ENCODE data around the gene FIGNL2. TPM values are rescaled to one million over a fixed set of nuclear protein-coding genes. Genes with fewer than 3 reads are reported as not detected.
"Not testable (repeated sequence)": the region's sequence is repeated elsewhere in the genome, so short reads cannot be mapped to it uniquely, and the experiment has no call there.

Gene FIGNL2
- total RNA-seq, 2 experiments from 2014 or later: 0.25 to 0.36 TPM

DNA sequence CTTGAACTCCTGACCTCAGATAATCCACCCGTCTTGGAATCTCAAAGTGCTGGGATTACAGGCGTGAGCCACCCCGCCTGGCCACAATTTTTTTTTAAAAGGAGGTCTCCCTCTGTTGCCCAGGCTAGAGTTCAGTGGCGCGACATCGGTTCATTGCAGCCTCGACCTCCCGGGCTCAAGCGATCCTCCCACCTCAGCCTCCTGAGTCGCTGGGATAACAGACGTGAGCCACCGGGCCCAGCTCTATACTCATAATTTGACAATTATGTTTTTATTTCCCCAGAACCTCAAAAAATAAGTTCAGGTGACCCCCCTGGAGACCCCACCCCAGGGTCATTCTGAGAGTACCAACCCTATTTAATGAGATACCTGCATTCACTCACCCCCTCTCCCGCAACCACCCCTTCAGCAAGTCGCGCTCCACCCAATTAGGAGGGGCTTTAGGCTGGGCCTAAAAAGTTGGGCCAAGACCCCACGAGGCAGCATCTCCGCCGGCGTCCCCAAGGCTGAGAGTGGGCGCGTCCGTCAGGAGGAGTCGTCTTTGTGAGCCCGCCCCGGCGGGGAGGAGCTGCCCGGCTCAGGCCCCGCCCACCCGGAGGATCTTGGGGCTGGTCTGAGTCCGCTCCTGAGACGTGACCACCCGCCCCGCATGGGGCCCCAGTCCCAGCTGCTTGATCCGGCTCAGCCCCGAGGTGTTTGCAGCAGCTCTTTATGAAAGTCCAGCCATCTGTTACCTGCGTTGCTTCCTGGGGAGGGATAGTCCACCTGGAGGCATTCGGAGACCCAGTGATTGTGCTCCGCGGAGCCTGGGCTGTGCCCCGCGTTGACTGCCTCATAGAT is 39.2 kb upstream of the FIGNL2 start, which contains the start of gene ANKRD33:
Gene ANKRD33, plus strand, starts transcription at position 628 of the 840 bp plus-strand sequence. Its CDS starts 84 bp downstream, at position 712.
- no peaks in the 10 kb centered on the region for H3K36me3 Mint-ChIP-seq (ENCODE audit: low read depth)
- H3K4me1 Mint-ChIP-seq (ENCODE audit: low read depth): peaks cover 10% of the 10 kb centered on the region
- CTCF ChIA-PET: interaction anchor here (0.6 to 1.9 kb wide), 5 partner anchors 46 to 466 kb away, joined by 3 to 7 read pairs (median 4); no protein-coding TSS in a partner anchor
- H3K27me3 Mint-ChIP-seq (ENCODE audit: low read depth): no peaks in the 10 kb centered on the region
- peaks cover 3% of the 10 kb centered on the region for H3K9me3 Mint-ChIP-seq
- DNase-seq: no peak
- H3K27ac Mint-ChIP-seq: no peak within 1 kb of the TSS
- intact Hi-C loops (cut with micrococcal nuclease): loop anchor here (2.0 kb wide), 1 partner anchor 137 kb away; no protein-coding TSS in a partner anchor
- H3K4me3 Mint-ChIP-seq: no peak within 1 kb of the TSS

DNA sequence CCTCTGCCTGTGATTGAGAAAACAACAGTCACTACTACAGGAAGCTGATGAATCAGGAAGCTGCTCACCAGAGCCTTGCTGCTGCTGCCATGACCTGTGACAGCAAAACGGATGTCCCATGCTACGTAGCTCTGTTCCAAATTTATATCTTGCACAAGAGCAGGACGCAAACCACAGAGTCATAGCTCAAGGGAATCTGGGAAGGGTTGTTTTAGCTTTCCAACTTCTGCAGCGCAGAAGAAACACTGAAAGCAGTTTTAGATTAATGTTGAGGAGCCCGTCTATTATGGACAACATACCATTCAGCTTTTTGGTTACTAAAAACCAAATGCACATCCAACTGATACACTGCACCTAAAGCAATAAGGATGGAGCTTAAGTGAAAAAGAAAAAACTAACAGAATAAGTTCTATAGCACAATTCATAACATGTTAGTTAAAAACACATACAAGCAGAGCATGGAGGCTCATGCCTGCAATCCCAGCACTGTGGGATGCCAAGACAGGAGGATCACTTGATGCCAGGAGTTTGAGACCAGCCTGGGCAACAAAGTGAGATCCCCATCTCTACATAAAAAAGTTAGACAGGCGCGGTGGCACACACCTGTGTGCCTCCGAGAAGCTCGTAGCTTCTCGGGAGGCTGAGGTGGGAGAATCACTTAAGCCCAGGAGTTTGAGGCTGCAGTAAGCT is 37.6 kb upstream of the FIGNL2 start:
- Mint-ChIP-seq H3K27me3 (ENCODE audit: low read depth) (no peaks in the 10 kb centered on the region), H3K4me1 (ENCODE audit: low read depth) (peaks cover 10% of the 10 kb centered on the region), H3K9me3 (peaks cover 3% of the 10 kb centered on the region), H3K4me3 (peak overlapping the region; percentile 2), H3K27ac (peak overlapping the region; percentile 81), H3K36me3 (ENCODE audit: low read depth) (no peaks in the 10 kb centered on the region)
- intact Hi-C loops (cut with micrococcal nuclease): loop anchor here (1.0 to 2.0 kb wide), 2 partner anchors 85 to 139 kb away; no protein-coding TSS in a partner anchor
- DNase-seq: peak; percentile 78
- CTCF ChIA-PET: interaction anchor here (0.7 to 1.9 kb wide), 11 partner anchors 8 to 234 kb away, joined by 3 to 8 read pairs (median 3); no protein-coding TSS in a partner anchor

GRCh38 chr12:51885294-51886020 is 36.9 kb upstream of the FIGNL2 start:
- H3K4me1 Mint-ChIP-seq (ENCODE audit: low read depth); H3K9me3 Mint-ChIP-seq; DNase-seq; H3K36me3 Mint-ChIP-seq (ENCODE audit: low read depth); H3K27me3 Mint-ChIP-seq (ENCODE audit: low read depth): not testable (repeated sequence)
- peak overlapping the region; percentile 2 for H3K4me3 Mint-ChIP-seq
- intact Hi-C loops (cut with micrococcal nuclease): loop anchor here (1.0 to 2.0 kb wide), 2 partner anchors 86 to 139 kb away; no protein-coding TSS in a partner anchor
- CTCF ChIA-PET: interaction anchor here (0.7 to 1.9 kb wide), 10 partner anchors 8 to 235 kb away, joined by 3 to 8 read pairs (median 4); no protein-coding TSS in a partner anchor
- H3K27ac Mint-ChIP-seq: peak overlapping the region; percentile 81

GRCh38 chr12:51884676-51885229 is 36.2 kb upstream of the FIGNL2 start:
- H3K4me1 Mint-ChIP-seq (ENCODE audit: low read depth): peaks cover 10% of the 10 kb centered on the region
- CTCF ChIA-PET: interaction anchor here (0.7 to 1.2 kb wide), 2 partner anchors 9 to 109 kb away, joined by 3 to 4 read pairs; no protein-coding TSS in a partner anchor
- intact Hi-C loops (cut with micrococcal nuclease): no loop called here
- DNase-seq: no peak
- H3K27me3 Mint-ChIP-seq (ENCODE audit: low read depth): no peaks in the 10 kb centered on the region
- H3K36me3 Mint-ChIP-seq (ENCODE audit: low read depth): no peaks in the 10 kb centered on the region
- peaks cover 3% of the 10 kb centered on the region for H3K9me3 Mint-ChIP-seq
- peak overlapping the region; percentile 11 for H3K27ac Mint-ChIP-seq
- H3K4me3 Mint-ChIP-seq: no peak overlapping the region

- no peak for DNase-seq
- Mint-ChIP-seq H3K36me3 (ENCODE audit: low read depth) (no peaks in the 10 kb centered on the region), H3K27me3 (ENCODE audit: low read depth) (no peaks in the 10 kb centered on the region), H3K4me1 (ENCODE audit: low read depth) (peaks cover 10% of the 10 kb centered on the region), H3K4me3 (no peak overlapping the region), H3K27ac (no peak overlapping the region), H3K9me3 (peaks cover 3% of the 10 kb centered on the region)
- CTCF ChIA-PET: interaction anchor here (0.7 kb wide), 1 partner anchor 109 kb away, joined by 4 read pairs; no protein-coding TSS in a partner anchor
- intact Hi-C loops (cut with micrococcal nuclease): no loop called here
Measured at GRCh38 chr12:51883998-51884675, 35.6 kb upstream of the FIGNL2 start.

GRCh38 chr12:51883295-51883694 is 34.8 kb upstream of the FIGNL2 start:
- CTCF ChIA-PET: no interaction called here
- Mint-ChIP-seq H3K27ac (no peak overlapping the region), H3K4me1 (ENCODE audit: low read depth) (peaks cover 10% of the 10 kb centered on the region), H3K4me3 (no peak overlapping the region), H3K9me3 (peaks cover 3% of the 10 kb centered on the region), H3K36me3 (ENCODE audit: low read depth) (no peaks in the 10 kb centered on the region), H3K27me3 (ENCODE audit: low read depth) (no peaks in the 10 kb centered on the region)
- DNase-seq: no peak
- intact Hi-C loops (cut with micrococcal nuclease): no loop called here

- no peaks in the 10 kb centered on the region for H3K36me3 Mint-ChIP-seq (ENCODE audit: low read depth)
- no peaks in the 10 kb centered on the region for H3K27me3 Mint-ChIP-seq (ENCODE audit: low read depth)
- no peaks in the 10 kb centered on the region for H3K4me1 Mint-ChIP-seq (ENCODE audit: low read depth)
- no peak for DNase-seq
- H3K9me3 Mint-ChIP-seq: no peaks in the 10 kb centered on the region
- intact Hi-C loops (cut with micrococcal nuclease): loop anchor here (10.0 kb wide), 1 partner anchor 204 kb away; no protein-coding TSS in a partner anchor
- H3K4me3 Mint-ChIP-seq: no peak overlapping the region
- H3K27ac Mint-ChIP-seq: no peak overlapping the region
- CTCF ChIA-PET: interaction anchor here (0.6 to 1.2 kb wide), 5 partner anchors 9 to 805 kb away, joined by 3 to 5 read pairs (median 3); no protein-coding TSS in a partner anchor
Measured at GRCh38 chr12:51879102-51879501, 30.6 kb upstream of the FIGNL2 start.

GRCh38 chr12:51874486-51874885 is 26.0 kb upstream of the FIGNL2 start:
- peaks cover 14% of the 10 kb centered on the region for H3K27me3 Mint-ChIP-seq (ENCODE audit: low read depth)
- no peaks in the 10 kb centered on the region for H3K9me3 Mint-ChIP-seq
- no peak for DNase-seq
- no peaks in the 10 kb centered on the region for H3K36me3 Mint-ChIP-seq (ENCODE audit: low read depth)
- intact Hi-C loops (cut with micrococcal nuclease): loop anchor here (2.0 to 10.0 kb wide), 4 partner anchors 46 to 342 kb away; no protein-coding TSS in a partner anchor
- CTCF ChIA-PET: interaction anchor here (0.6 to 2.8 kb wide), 18 partner anchors 10 to 453 kb away, joined by 3 to 10 read pairs (median 5); partner anchors contain the start of gene SLC4A8
- no peak overlapping the region for H3K27ac Mint-ChIP-seq
- no peak overlapping the region for H3K4me3 Mint-ChIP-seq
- peaks cover 8% of the 10 kb centered on the region for H3K4me1 Mint-ChIP-seq (ENCODE audit: low read depth)

DNA sequence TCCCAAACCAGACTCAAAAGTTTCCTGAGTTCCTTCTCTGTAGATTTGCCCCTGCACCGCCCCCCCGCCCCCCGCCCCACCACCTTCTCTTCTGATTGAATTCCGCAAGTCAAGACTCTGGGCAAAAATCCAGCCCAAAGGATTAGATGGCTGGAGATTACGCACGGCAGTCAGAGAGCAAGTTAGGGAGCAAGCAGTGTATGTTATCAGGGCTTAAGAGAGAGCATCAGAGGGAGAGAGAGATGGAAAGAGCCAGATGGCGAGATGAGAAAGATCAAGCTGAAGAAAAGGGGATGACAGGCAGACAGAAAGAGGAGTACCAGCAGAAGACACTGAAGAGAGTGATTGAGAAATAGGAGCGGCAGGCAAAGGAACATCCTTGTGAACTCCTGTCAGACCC is 25.5 kb upstream of the FIGNL2 start:
- intact Hi-C loops (cut with micrococcal nuclease): loop anchor here (2.0 to 10.0 kb wide), 4 partner anchors 45 to 341 kb away; no protein-coding TSS in a partner anchor

DNA sequence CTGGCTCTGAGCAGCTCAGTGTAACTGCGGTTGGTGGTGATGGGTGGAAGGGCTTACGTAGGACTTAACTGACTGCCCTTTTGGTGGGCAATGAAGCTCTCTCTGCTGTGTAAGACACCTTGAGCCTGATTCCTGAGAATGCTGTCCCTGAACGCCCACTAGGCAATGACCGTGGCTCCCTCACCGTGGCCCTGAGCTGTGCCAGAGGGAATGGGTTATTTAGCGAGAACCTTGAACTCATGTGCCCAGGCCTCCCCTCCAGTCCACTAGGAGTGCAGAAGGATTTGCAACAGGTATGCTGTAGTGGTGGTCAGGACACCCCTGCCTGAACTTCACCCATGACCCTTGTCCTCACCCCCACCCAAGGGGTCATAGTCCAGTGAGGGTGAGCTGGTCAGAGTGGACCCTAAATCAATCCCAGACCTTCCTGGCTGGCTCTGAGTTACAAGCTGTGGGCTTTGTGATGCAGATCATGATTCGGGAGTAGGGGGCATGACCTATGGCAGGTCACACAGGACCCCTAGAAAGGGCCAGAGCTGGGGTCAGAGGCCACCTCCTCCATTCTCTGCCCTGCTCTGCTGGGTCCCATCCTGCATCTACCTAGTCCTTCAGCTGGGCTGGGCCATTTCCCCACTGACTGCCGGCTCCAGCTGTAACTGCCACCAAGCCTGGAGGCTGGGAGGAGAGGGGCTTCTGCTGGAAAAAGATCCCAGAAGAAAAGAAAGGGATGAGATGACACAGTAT is 24.9 kb upstream of the FIGNL2 start:
- H3K9me3 Mint-ChIP-seq: no peaks in the 10 kb centered on the region
- H3K27ac Mint-ChIP-seq: no peak overlapping the region
- peaks cover 14% of the 10 kb centered on the region for H3K4me1 Mint-ChIP-seq (ENCODE audit: low read depth)
- CTCF ChIA-PET: interaction anchor here (0.7 to 2.8 kb wide), 4 partner anchors 12 to 108 kb away, joined by 3 to 10 read pairs (median 4); no protein-coding TSS in a partner anchor
- no peaks in the 10 kb centered on the region for H3K36me3 Mint-ChIP-seq (ENCODE audit: low read depth)
- intact Hi-C loops (cut with micrococcal nuclease): loop anchor here (10.0 kb wide), 1 partner anchor 199 kb away; no protein-coding TSS in a partner anchor
- DNase-seq: no peak
- H3K4me3 Mint-ChIP-seq: no peak overlapping the region
- H3K27me3 Mint-ChIP-seq (ENCODE audit: low read depth): peaks cover 21% of the 10 kb centered on the region

More for the DNA sequence above, 25.5 kb upstream of the FIGNL2 start:
- peaks cover 9% of the 10 kb centered on the region for H3K4me1 Mint-ChIP-seq (ENCODE audit: low read depth)
- H3K4me3 Mint-ChIP-seq: no peak overlapping the region
- peaks cover 15% of the 10 kb centered on the region for H3K27me3 Mint-ChIP-seq (ENCODE audit: low read depth)
- CTCF ChIA-PET: interaction anchor here (0.9 to 2.8 kb wide), 3 partner anchors 12 to 50 kb away, joined by 4 to 10 read pairs (median 4); no protein-coding TSS in a partner anchor
- H3K36me3 Mint-ChIP-seq (ENCODE audit: low read depth): no peaks in the 10 kb centered on the region
- H3K9me3 Mint-ChIP-seq: no peaks in the 10 kb centered on the region
- no peak for DNase-seq
- no peak overlapping the region for H3K27ac Mint-ChIP-seq
